Measurements from ENCODE around the gene PTPN6. TPM values are rescaled to one million over a fixed set of nuclear protein-coding genes. Genes with fewer than 3 reads are reported as not detected.

The PTPN6 gene
- total RNA-seq, 1 experiment from 2014 or later = 19.8 TPM

- TF ChIP-seq, protein P1, sequence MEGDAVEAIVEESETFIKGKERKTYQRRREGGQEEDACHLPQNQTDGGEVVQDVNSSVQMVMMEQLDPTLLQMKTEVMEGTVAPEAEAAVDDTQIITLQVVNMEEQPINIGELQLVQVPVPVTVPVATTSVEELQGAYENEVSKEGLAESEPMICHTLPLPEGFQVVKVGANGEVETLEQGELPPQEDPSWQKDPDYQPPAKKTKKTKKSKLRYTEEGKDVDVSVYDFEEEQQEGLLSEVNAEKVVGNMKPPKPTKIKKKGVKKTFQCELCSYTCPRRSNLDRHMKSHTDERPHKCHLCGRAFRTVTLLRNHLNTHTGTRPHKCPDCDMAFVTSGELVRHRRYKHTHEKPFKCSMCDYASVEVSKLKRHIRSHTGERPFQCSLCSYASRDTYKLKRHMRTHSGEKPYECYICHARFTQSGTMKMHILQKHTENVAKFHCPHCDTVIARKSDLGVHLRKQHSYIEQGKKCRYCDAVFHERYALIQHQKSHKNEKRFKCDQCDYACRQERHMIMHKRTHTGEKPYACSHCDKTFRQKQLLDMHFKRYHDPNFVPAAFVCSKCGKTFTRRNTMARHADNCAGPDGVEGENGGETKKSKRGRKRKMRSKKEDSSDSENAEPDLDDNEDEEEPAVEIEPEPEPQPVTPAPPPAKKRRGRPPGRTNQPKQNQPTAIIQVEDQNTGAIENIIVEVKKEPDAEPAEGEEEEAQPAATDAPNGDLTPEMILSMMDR (conservative IDR thresholded peaks at IDR 0.05) = no peak
- no peak overlapping the region for H3K14ac ChIP-seq (ENCODE audit: insufficient read depth, low read length)
Observed at GRCh38 chr12:6953442-6954315, 2.5 kb downstream of the PTPN6 start.

More at GRCh38 chr12:6953442-6954315, 2.5 kb downstream of the PTPN6 start:
- Histone ChIP-seq H4K91ac (ENCODE audit: insufficient read length, low read depth, low read length) (no peak overlapping the region), H3K4me1 (ENCODE audit: insufficient read depth, low read length) (peaks cover 2% of the 10 kb centered on the region; the same call in 1 of the 2 replicates), H3K79me1 (ENCODE audit: insufficient read depth, low read depth, low read length, poor library complexity, severe bottlenecking) (no peaks in the 10 kb centered on the region), H3K18ac (ENCODE audit: insufficient read length, low read depth, low read length) (no peak overlapping the region), H2BK12ac (ENCODE audit: insufficient read length, low read depth, low read length) (no peak overlapping the region), H2AFZ (ENCODE audit: low read length) (no peak overlapping the region), H3K79me2 (ENCODE audit: insufficient read depth, low read length) (no peaks in the 10 kb centered on the region), H2BK20ac (ENCODE audit: low read depth, low read length, poor library complexity, severe bottlenecking) (no peak overlapping the region), H4K8ac (replicated peaks; ENCODE audit: insufficient read length, low read depth, low read length) (no peak overlapping the region), H3T11ph (ENCODE audit: low read length) (no peak overlapping the region), H3K56ac (ENCODE audit: insufficient read length, low read depth, low read length) (no peak overlapping the region), H4K20me1 (ENCODE audit: control insufficient read depth, insufficient read depth, insufficient read length) (peaks cover 2% of the 10 kb centered on the region), H2BK120ac (ENCODE audit: low read depth, low read length, poor library complexity, severe bottlenecking) (no peak overlapping the region), H2AK5ac (ENCODE audit: insufficient read length, low read length) (no peak overlapping the region), H3K23ac (ENCODE audit: insufficient read length, low read depth, low read length) (no peak overlapping the region), H3K9me3 (ENCODE audit: control insufficient read depth, low read depth, low read length) (no peaks in the 10 kb centered on the region), H4K5ac (ENCODE audit: insufficient read length, low read depth, low read length) (no peak overlapping the region), H3K27ac (ENCODE audit: insufficient read length, low read depth, low read length) (no peak overlapping the region), H3K4ac (ENCODE audit: low read depth, low read length) (no peak overlapping the region), H2BK15ac (ENCODE audit: low read depth, low read length) (no peak overlapping the region), H3K9ac (ENCODE audit: extremely low read depth, insufficient read length, low read length) (no peak overlapping the region), H3K27me3 (ENCODE audit: insufficient read depth, low read length) (no peaks in the 10 kb centered on the region), H3K4me2 (ENCODE audit: insufficient read depth, insufficient read length, low read length) (no peak overlapping the region), H2BK5ac (ENCODE audit: insufficient read length, low read length) (no peak overlapping the region), H3K23me2 (ENCODE audit: insufficient read length, low read depth, low read length, poor library complexity, severe bottlenecking) (no peaks in the 10 kb centered on the region)
- Mint-ChIP-seq H3K27me3 (ENCODE audit: low read depth) (no peaks in the 10 kb centered on the region; the same call in 1 of the 2 replicates), H3K4me1 (peaks cover 14 to 26% of the 10 kb centered on the region in 2 experiments), H3K4me3 (no peak overlapping the region; a peak in 1 of 5 replicates), H3K27ac (peak overlapping the region; percentile 37 to 81 (median 40); a peak in 3 of 7 replicates), H3K36me3 (ENCODE audit: insufficient read depth in 1 of 3, low read depth in 3 of 3) (peaks cover 0 to 6% (median 0%) of the 10 kb centered on the region in 3 experiments; a peak in 4 of 7 replicates), H3K9me3 (no peaks in the 10 kb centered on the region)
- no CpG with 5 or more reads among the region's 24 CpGs for WGBS (ENCODE audit: extremely low coverage, insufficient read length, low lambda C conversion rate)
- no peak for DNase-seq

Data from H9 (cell line).